Measurements from ENCODE around the gene MYL4. TPM values are rescaled to one million over a fixed set of nuclear protein-coding genes. Genes with fewer than 3 reads are reported as not detected.

The MYL4 gene
- total RNA-seq, 4 donors from 2014 or later: not detected

DNA sequence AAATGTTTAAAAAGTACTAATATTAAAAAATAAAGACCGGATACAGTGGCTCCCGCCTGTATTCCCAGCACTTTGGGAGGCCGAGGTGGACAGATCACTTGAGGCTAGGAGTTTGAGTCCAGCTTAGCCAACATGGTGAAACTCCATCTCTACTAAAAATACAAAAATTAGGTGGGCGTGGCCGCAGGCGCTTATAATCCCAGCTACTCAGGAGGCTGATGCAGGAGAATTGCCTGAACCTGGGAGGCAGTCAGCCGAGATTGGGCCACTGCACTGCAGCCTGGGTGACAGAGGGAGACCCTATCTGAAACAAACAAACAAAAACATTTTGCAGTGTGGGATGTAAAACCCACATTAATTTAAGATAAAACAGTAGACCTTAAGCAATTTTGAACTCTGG, 31.9 kb upstream of the MYL4 start:
- TF ChIP-seq, protein P1, sequence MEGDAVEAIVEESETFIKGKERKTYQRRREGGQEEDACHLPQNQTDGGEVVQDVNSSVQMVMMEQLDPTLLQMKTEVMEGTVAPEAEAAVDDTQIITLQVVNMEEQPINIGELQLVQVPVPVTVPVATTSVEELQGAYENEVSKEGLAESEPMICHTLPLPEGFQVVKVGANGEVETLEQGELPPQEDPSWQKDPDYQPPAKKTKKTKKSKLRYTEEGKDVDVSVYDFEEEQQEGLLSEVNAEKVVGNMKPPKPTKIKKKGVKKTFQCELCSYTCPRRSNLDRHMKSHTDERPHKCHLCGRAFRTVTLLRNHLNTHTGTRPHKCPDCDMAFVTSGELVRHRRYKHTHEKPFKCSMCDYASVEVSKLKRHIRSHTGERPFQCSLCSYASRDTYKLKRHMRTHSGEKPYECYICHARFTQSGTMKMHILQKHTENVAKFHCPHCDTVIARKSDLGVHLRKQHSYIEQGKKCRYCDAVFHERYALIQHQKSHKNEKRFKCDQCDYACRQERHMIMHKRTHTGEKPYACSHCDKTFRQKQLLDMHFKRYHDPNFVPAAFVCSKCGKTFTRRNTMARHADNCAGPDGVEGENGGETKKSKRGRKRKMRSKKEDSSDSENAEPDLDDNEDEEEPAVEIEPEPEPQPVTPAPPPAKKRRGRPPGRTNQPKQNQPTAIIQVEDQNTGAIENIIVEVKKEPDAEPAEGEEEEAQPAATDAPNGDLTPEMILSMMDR (IDR thresholded peaks at IDR 0.05; ENCODE audit: low read depth): no peak

DNA sequence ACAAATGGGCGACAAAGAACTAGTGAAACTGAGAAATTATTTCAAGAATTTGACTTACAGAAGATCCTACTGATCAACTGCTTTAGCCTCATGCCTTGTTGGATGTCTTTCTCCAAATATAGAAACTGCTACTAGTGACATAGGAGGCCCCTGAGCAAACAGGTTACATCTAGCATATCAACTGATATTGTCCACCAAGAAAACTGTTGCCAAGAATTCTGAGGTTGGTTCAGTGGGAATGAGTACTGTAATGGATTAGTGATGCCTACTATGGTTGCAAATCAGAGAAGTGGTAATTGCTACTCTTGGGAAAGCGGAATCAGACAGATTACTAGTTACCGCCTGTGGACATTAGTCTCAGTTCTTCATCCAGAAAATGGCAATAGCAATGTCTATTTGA, 30.0 kb upstream of the MYL4 start:
- TF ChIP-seq, protein P1 (IDR thresholded peaks at IDR 0.05; ENCODE audit: low read depth): no peak

DNA sequence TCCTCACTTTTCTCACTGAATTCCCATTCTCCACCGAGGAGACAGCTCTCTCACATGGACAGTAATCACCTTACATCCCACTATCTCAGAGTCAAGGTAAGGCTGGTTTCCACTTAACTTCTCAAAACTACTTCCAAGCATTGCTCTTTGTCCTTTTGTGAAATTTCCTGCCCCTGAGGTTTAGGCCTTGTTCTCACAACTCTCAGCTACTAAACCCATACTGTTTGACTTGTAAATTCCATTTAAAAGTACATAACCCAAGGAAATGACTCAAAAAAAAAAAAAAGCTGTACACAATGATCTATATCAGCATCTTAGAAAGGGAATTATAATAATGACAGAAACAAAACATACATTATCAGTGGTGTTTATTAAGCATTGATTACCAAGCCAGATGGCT, 28.8 kb upstream of the MYL4 start:
- TF ChIP-seq, protein P1 (IDR thresholded peaks at IDR 0.05; ENCODE audit: low read depth): no peak

DNA sequence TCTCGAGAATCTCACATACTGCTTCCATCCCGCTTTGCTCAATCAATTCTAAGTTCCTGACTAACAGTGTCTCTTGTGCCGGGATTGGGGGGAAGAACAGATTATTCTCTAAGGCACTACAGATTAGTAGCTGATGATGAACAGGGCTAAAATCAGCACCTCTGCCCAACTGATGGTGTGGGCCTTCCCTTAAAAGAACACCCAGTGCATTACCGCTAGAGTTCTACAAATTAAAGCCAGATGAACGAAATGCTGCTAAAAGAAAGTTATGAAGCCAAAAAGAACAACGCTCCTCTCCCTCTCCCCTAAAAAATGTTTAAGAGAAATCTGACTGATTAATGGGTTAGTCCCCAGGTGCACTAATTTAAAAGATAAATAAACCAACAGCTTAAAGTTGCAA, 24.5 kb upstream of the MYL4 start:
- TF ChIP-seq, protein P1 (IDR thresholded peaks at IDR 0.05; ENCODE audit: low read depth): no peak

DNA sequence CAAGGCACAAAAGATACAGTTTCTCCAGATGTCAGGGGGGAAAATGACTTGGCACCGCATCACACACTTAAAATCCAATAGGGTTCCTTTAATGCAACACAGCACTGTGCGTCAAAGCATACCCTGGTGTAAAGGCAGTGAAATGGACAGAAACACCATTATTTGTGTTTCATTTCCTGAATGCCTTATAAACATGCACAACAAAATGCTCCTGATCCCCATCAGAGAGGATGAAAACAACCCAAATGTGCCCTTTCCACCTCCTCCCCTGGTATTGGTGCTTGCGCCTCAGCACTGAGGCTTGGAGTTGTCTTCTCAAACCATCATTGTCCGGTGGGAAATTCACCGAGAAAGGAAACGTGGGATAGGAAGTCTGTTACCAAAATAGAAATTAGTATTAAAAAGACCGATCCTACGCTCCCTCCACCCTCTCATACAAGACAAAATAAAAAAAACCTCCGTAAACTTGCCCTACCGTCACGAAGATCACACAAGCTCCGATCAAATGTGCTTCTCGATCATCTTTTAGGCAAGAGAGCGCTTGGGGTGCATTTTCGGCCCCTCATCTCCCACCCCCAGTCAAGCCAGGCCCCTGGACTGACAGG, 20.8 kb upstream of the MYL4 start:
- TF ChIP-seq, protein P1 (IDR thresholded peaks at IDR 0.05; ENCODE audit: low read depth): no peak

DNA sequence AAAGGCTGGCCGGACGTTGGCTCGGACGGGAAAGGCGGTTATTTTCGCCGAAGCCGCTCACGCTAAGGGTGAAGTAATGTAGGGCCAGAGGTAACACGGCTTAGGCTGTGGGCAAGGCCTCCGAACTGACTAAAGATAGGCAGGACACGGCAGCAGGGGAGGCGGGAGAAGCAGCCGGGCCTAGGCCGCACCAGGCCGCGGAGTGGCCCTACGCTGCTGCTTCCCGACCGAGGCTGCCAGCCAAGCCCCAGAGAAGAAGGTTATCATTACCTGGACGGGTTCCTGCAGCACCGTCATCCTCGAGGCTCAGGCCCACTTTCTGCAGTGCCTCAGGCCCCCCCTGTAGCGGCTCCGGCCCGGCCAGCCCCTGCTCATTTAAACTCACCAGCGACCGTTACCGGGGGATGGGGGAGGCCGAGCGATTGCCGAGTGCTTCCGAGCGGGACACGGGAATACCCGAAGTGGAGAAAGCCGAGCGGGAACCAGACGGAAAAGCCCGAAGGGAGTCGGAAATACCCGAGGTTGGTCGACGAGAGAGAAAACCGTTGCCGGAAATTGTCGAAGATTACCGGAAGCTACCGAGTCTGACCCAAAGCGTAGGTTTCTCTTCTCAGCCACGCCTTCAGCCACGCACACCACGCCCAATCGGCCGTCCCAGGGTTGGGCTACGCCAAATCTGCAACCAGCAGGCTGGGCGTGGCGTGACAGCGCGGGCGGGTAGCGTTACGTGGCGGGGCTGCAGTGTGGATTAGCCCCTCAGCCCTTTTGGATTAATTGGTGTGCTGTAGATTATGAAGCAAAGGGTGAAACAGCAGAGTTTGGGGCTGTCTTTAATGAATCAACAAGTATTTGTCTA, 20.0 kb upstream of the MYL4 start, which contains the start of gene CDC27:
CDC27 (minus strand) TSS at position 420 of the 856 bp plus-strand sequence; CDS start at position 297, 123 bp downstream.
- TF ChIP-seq, protein P1 (IDR thresholded peaks at IDR 0.05; ENCODE audit: low read depth): no peak

DNA sequence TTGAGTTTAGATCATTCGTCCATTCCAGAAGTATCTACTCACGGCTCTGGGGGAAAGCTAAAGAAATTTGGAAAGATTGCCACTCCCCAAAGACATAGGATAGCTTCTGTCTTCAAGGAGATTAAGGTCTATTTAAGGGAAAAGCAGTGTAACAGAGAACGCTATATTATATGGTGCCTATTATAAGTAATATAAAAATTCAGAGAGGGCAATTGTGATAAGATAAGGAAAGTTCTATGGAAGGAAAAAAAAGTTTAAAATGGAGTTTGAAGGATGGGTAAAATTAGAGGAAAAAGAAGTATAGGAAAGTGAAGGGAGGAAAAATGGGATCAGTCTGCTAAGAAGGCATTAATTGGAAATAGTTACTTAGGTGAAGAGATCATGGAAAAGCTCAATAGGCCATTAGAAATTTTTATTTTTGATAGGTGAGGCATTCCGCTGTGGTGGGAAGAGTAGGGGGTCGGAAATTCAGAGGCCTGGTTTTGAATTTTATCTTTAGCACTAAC, 19.4 kb upstream of the MYL4 start:
- TF ChIP-seq, protein P1 (IDR thresholded peaks at IDR 0.05; ENCODE audit: low read depth): no peak

Measured in subcutaneous adipose tissue (tissue), 4 donors.